GM18505 (cell line): ENCODE data around the gene MROH7.

Source experiments
- ATAC-seq: cut with Tn5 transposase; IDR thresholded peaks from one replicate; pipeline ENCODE4 v1.9.1; 2021; ENCODE audit not compliant: unreplicated experiment
- POLR2A ChIP-seq: IDR thresholded peaks from 4 replicates; pipeline ENCODE4 v1.6.1; 2011; ENCODE audit warnings: borderline replicate concordance; ENCODE audit not compliant: insufficient read depth, insufficient read length; ENCODE audit errors: extremely low read depth

MROH7 gene

DNA sequence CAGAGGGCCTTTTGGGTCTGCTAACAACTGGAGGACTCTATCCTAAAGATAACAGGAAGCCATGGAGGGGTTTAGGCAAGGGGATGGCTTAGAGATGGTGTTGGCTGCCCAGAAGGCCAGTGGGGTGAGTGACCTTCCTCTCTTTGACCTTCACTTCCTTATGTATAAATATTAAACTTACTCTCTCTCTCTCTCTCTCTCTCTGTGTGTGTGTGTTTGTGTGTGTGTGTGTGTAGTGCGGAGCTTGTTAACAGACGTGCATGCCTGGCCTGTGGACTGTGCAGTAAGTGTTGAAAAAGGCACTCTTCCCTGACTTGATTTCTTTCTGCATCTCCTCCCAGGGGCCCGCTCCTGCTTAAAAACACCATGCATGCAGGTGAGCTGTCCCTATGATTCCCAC lies 10.0 kb downstream of the MROH7 start:
- no peak for ATAC-seq
- no peak for TF ChIP-seq POLR2A

DNA sequence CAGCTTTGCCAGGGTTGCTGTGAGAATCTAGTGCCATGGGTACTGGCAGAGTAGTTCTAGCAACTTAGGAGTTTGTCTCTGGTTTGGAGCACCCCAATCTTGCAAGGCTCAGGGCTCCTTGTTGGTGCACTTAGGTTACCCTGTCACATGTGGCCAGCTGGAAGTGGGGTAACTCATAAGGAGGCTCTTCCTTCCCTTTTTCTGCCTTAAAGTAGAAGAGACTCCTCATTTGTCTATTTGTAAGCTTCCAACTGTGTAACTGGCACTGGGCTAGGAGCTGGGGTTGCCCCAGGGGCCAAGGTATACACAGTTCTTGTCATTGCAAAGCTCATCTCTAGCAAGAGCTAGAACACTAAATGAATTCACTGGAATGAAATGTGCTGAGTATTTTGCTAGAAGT lies 10.6 kb downstream of the MROH7 start:
- TF ChIP-seq POLR2A = no peak

DNA sequence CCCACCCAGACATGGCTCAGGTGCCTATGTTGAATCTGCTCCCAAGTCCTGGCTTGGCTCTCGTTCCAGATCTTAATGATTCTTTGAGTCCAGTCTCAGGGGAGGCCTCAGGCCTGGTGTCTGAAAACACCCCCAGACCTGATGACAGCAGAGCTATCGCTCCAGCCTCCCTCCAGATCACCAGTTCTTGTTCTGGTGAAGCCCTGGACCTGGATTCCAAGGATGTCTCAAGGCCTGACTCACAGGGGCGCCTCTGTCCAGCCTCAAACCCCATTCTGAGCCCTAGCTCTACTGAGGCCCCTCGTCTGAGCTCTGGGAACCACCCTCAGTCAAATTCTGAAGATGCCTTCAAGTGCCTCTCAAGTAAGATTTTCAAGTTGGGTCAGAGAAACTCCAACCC lies 11.4 kb downstream of the MROH7 start:
- TF ChIP-seq POLR2A = no peak
- ATAC-seq = no peak

More for the DNA sequence above, 10.6 kb downstream of the MROH7 start:
- no peak for ATAC-seq

DNA sequence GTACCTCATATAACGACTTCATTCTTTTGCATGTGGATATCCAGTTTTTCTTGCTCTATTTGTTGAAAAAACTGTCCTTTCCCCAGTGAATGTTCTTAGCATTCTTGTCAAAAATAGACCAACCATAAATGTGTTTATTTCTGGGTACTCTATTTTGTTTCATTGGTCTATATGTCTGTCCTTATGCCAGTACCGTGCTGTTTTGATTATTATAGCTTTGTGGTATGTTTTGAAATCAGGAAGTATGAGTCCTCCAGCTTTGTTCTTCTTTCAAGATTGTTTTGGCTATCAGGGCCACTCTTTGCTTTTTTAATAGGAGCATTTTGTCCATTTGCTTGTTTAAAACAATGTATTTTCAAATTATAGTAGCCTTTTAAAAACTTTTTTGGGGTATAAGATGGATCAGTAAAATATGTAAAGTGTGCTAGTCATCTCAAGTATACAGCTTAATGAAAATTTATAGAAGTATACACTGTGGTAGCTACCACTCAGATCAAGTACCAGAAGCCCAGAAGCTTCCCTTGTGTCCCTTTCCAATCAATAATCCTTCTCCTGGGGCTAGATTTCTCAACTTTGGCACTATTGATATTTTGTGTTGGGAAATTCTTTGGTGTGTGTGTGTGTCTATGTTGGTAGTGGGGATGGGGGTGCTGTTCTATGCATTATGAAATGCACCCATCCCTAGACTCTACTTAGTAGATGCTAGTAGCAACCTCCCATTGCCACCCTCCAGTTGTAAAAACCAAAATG lies 16.8 kb downstream of the MROH7 start:
- TF ChIP-seq POLR2A = no peak
- ATAC-seq = no peak

DNA sequence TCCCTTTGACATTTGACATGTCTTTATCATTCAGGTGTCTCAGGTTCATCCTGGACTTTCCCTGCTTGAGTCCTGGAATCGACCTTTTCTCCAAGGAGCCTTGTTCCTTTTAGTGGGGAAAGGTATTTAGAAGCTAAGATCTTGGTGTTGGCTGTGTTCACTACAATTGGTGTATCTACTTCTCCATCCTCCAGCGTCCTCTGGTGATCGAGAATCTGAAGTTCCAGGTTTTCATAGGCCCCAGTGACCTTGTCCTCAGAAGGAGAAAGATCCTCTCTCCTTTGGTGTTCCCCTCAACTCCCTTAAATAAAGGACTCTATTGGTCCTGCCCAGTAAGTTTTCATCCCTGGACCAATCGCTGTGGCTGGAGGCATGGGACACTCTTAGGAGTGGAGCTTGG lies 22.1 kb downstream of the MROH7 start:
- TF ChIP-seq POLR2A = no peak
- no peak for ATAC-seq

DNA sequence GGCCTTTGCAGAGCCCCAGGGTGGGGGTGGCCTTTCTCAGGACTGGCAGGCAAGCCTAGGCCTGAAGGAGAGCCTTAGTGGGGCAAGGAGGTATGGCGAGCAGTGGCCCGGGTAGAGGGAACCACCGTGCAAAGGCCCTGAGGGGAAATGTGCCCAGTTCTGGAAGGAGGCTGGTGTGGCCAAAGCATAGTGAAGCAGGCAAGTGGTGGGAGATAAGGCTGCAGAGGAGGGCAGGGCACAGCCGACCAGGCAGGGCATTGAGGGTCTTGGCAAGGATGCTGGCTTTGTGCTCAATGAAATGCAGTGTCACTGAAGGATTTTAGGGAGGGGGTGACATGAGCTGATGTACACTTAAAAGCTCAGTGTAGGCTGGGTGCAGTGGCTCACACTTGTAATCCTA lies 22.8 kb downstream of the MROH7 start:
- no peak for ATAC-seq
- no peak for TF ChIP-seq POLR2A

DNA sequence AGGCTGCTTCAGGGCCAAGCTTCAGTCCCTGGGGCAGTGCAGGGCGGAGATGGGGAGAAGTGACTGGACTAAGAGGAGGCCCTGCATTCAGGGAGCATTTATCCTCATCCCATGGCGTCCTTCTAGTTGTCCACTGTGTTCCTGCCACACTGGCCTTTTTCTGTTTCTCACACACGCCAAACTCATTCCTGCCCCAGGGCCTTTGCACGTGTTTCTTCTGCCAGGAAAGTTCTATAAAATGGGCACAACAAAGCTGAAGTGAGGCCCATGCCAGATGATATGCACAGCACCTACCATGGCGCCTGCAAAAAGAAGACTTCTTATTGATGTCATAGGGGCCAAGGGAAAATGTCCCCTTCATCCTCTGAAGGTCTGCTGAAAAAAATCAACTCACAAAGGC lies 24.3 kb downstream of the MROH7 start:
- TF ChIP-seq POLR2A = no peak
- no peak for ATAC-seq

DNA sequence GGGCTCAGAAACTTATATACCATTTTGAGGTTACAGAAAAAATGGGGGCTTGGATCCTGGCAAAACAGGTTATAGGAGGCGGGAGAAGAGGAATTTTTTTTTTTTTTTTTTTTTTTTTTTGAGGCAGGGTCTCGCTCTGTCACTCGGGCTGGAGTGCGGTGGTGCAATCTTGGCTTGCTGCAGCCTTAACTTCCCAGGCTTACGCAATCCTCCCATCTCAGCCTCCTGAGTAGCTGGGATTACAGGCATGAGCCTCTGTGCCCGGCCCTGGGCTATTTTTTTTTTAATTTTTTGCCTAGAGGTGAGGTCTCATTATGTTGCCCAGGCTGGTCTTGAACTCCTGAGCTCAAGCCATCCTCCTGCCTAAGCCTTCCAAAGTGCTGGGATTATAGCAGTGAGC lies 24.7 kb downstream of the MROH7 start:
- no peak for ATAC-seq
- no peak for TF ChIP-seq POLR2A

DNA sequence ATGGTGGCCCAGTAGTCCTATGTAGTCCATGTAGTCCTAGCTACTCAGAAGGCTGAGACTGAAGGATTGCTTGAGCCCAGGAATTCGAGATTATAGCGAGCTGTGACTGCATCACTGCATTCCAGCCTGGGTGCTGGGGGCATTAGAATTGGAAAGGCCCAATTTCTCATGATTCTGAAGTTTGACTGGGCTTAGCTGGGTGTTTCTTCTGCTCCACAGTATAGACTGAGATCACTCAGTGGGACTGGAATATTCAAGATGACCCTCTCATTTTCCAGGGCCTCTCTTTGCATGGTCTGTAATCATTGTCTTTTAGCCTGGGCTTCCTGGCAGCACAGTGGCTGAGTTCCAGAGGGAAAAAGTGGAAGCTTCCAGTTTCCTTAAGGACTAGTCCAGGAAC lies 26.2 kb downstream of the MROH7 start:
- TF ChIP-seq POLR2A = no peak
- ATAC-seq = no peak

DNA sequence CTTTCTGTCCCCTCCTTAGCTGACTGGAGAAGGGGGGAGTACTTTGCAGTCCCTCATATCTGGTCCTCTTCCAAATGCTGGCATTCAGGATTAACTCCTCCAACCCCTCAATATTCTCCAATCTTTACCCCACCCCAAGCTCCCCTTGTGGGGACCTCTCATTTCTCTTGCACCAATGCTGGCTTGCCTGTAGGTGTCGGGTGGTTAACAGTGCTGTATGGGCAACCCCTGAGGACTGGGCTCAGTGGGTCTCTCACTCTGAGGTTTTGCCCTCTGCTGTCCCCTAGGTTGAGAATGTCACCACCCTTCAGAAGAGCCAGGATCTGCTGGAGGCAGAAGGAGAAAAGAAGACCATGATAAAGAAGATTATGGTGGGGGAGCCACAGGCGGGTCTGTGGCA lies 27.0 kb downstream of the MROH7 start:
- no peak for ATAC-seq

DNA sequence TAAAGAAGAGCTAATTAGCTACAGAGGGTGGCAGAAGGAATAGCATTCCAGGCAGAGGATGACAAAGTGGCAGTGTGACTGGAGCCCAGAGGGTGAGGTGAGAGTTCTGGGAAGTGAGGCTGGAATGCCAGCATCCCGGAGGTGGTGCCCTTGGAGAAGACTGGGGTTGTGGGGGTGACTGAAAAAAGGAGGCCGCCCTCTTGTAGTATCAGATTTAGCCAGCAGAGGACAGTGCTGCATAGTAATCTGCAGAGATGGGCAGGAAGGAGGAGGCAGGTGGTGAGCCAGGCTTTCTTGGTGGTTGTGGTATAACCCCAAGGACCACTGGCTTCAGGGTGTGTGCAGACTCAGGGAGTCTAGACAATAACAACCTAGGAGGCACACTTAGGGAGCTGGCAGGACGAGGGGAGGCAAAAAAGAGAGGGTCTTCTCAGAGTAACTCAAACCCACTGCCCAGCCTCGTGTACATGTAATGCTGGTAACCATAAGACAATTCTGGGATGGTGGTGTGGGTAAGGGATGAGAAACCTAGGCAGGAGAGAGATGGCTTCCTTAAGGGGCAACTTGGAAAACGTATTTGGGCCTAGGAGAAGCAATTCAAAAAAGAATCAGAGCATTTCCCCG lies 30.5 kb downstream of the MROH7 start:
- ATAC-seq = no peak
- TF ChIP-seq POLR2A = no peak

More for the DNA sequence above, 27.0 kb downstream of the MROH7 start:
- no peak for TF ChIP-seq POLR2A

DNA sequence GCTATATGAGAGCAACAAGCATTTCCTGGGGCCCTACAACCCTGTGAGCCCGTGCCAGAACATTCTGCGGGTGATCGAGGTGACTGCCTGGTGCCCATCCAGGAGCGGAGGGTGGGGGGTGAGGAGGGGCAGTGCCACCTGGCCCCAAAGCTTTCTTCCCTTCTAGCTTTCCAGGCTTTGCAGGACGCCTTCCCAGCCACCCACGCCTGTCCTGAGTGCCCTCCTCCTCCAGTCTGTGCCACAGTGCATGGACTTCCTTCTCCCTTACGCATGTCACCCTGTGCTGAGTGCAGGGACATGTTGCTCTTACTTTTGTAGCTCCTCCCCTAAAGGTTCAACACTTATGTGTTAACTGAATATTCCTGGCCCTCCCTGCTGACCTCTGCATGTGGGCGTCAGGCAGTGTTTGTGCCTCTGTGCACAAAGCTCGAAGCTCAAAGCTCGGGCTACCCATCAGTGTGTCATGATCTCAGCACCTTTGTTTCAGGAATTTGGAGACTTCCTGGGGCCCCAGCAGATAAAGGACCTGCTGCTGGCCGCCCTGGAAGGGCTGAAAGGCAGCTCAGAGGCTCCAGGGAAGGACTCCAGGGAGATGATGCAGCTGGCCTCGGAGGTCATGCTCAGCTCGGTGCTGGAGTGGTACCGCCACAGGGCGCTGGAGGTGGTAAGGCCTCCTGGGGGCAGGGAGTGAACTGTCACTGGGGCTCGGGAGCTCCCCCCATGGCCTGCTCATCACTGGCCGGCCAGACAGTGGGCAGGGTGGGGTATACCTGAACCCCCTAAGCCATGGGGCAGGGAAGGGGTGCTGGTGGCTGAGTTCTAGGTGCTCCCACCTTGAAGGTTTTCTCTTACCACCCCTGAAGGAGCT lies 37.4 kb downstream of the MROH7 start:
- no peak for TF ChIP-seq POLR2A

DNA sequence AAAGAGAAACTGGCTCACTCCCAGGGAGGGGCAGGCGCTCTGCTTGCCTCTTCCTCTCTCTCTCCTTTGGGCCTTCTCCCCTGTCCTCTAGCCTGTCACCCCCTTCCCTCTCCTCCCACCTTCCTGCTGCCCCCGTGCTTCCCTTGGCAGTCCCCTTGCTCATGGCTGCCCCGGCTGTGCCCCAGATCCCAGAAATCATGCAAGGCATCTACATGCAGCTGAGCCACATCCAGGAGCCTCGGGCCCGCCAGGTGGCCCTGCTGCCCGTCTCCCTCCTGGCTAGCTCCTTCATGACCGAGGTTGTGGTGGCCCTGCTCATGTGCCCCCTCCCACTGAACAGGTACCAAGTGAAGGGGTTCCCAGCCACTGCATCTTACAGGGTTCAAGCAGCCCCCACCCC lies 38.1 kb downstream of the MROH7 start:
- TF ChIP-seq POLR2A = no peak
- ATAC-seq = no peak

More for the DNA sequence above, 37.4 kb downstream of the MROH7 start:
- no peak for ATAC-seq
